ENCODE results near the gene LMAN2. TPM values are rescaled to one million over a fixed set of nuclear protein-coding genes. Genes with fewer than 3 reads are reported as not detected.
"Not testable (repeated sequence)": the region's sequence is repeated elsewhere in the genome, so short reads cannot be mapped to it uniquely, and the experiment has no call there.

Gene LMAN2
- polyA plus RNA-seq, 2 of the 4 experiments (the other 2 are of a cell fraction): 123 to 210 TPM

GRCh38 chr5:177378884-177379883 is 27.7 kb upstream of the LMAN2 start (continued):
- TF ChIP-seq JUNB (IDR thresholded peaks at IDR 0.05) (no peak), RARB (CRISPR knock-in tag; IDR thresholded peaks at IDR 0.05) (no peak), KDM5A (IDR thresholded peaks at IDR 0.05) (no peak), ATOH8 (CRISPR knock-in tag; IDR thresholded peaks at IDR 0.05; ENCODE audit: low read depth) (no peak; the same call in 1 of the 2 replicates)

GRCh38 chr5:177377851-177378776 is 26.6 kb upstream of the LMAN2 start:
- Histone ChIP-seq H3K9me3 (no peaks in the 10 kb centered on the region), H3K27ac (peak overlapping the region; percentile 85 to 89), H3K4me2 (peak overlapping the region; percentile 65; the same call in 2 of the 3 replicates), H3K4me1 (peaks cover 23% of the 10 kb centered on the region), H3K4me3 (no peak overlapping the region)
- WGBS (ENCODE audit: missing lambda C conversion rate): 84% methylated on average over 7 of the region's 8 CpGs
- FAIRE-seq (no peak), ATAC-seq (no peak; a peak in 1 of 6 replicates), DNase-seq (ENCODE audit: low read depth in 1 of 2, low spot score in 1 of 2) (no peak)
- TF ChIP-seq JUN (IDR thresholded peaks at IDR 0.05) (0 out of 5 replicates have a peak, but pooled peaks of 1 of the 2 experiments have one; percentile 8), MYC (IDR thresholded peaks at IDR 0.05; ENCODE audit: borderline replicate concordance, low read length) (no peak)
- ChIA-PET CTCF (interaction anchor here (1.0 to 43.1 kb wide), 10 partner anchors 1 to 123 kb away, joined by 3 to 1107 read pairs (median 5); partner anchors contain the start of genes F12, LMAN2, PFN3 and SLC34A1), POLR2A (interaction anchor here (1.0 to 1.1 kb wide), 2 partner anchors 24 to 48 kb away, joined by 3 to 5 read pairs; partner anchors contain the start of gene GRK6)

GRCh38 chr5:177376107-177376506 is 24.6 kb upstream of the LMAN2 start:
- TF ChIP-seq CBX2 (IDR thresholded peaks at IDR 0.05; ENCODE audit: borderline replicate concordance, low read depth) (no peak), RAD21 (conservative IDR thresholded peaks at IDR 0.05 in 1 of 2, IDR thresholded peaks at IDR 0.05 in 1 of 2) (no peak), MYC (IDR thresholded peaks at IDR 0.05; ENCODE audit: borderline replicate concordance, low read length) (no peak), RARB (CRISPR knock-in tag; IDR thresholded peaks at IDR 0.05) (no peak), HEYL (CRISPR knock-in tag; IDR thresholded peaks at IDR 0.05) (no peak), BCL3 (IDR thresholded peaks at IDR 0.05) (no peak), ZFP36 (IDR thresholded peaks at IDR 0.05; ENCODE audit: borderline replicate concordance, partially characterized antibody) (no peak)
- H3K4me3 ChIP-seq: no peak overlapping the region
- DNase-seq (ENCODE audit: low read depth in 1 of 2, low spot score in 1 of 2) (no peak), FAIRE-seq (no peak), ATAC-seq (no peak)
- no peak overlapping the region for H3K4me2 ChIP-seq
- no peaks in the 10 kb centered on the region for H3K9me3 ChIP-seq
- peaks cover 34% of the 10 kb centered on the region for H3K4me1 ChIP-seq
- H3K27ac ChIP-seq: no peak overlapping the region
- POLR2A ChIA-PET: no interaction called here
- WGBS (ENCODE audit: missing lambda C conversion rate): 88% methylated on average over 11 of the region's 11 CpGs
- CTCF ChIA-PET: interaction anchor here (1.0 to 33.9 kb wide), 2 partner anchors 22 to 125 kb away, joined by 3 to 1107 read pairs; partner anchors contain the start of genes F12, PFN3 and SLC34A1

- ATAC-seq; FAIRE-seq; POLR2A ChIA-PET; H3K27ac ChIP-seq; H3K9me3 ChIP-seq; H3K4me2 ChIP-seq; DNase-seq (ENCODE audit: low read depth in 1 of 2, low spot score in 1 of 2); H3K4me3 ChIP-seq: not testable (repeated sequence)
- H3K4me1 ChIP-seq: peaks cover 35% of the 10 kb centered on the region
- WGBS (ENCODE audit: missing lambda C conversion rate): 47% methylated on average over 5 of the region's 5 CpGs
- CTCF ChIA-PET: interaction anchor here (1.0 to 33.9 kb wide), 2 partner anchors 23 to 126 kb away, joined by 3 to 1107 read pairs; partner anchors contain the start of genes F12, PFN3 and SLC34A1
Measured at GRCh38 chr5:177375516-177375915, 24.0 kb upstream of the LMAN2 start.
